Measurements from ENCODE around the gene ASH1L.
"Not testable (repeated sequence)": the region's sequence is repeated elsewhere in the genome, so short reads cannot be mapped to it uniquely, and the experiment has no call there.

The ASH1L gene

DNA sequence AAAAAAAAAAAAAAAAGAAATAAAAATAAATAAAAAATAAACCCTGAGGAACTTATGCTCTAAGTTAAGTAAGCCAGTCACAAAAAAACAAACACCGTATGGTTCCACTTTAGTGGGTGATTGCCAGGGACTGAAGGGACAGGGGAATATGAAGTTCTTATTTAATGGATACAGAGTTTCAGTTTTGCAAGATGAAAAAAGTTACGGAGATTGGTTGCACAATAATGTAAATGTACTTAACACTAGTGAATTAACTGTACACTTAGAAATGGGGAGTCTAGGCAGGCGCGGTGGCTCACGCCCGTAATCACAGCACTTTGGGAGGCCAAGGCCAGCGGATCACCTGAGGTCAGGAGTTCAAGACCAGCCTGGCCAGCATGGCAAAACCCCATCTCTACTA is 111.4 kb downstream of the ASH1L start:
- DNase-seq (ENCODE audit: low read depth, low spot score): no peak

DNA sequence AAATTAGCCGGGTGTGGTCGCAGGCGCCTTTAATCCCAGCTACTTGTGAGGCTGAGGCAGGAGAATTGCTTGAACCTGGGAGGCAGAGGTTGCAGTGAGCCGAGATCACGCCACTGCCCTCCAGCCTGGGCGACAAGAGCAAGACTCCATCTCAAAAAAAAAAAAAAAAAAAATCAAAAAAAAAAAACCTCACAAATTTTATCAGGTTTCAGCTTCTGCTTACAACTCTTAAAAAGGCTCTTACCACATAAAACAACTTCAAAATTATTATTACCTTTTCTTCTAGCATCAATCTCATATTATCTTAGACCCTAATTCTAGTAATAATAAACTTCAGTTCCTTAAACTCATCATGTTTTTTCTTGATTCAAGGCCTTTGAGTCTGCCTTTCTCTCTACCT is 120.2 kb downstream of the ASH1L start:
- DNase-seq (ENCODE audit: low read depth, low spot score): not testable (repeated sequence)

DNA sequence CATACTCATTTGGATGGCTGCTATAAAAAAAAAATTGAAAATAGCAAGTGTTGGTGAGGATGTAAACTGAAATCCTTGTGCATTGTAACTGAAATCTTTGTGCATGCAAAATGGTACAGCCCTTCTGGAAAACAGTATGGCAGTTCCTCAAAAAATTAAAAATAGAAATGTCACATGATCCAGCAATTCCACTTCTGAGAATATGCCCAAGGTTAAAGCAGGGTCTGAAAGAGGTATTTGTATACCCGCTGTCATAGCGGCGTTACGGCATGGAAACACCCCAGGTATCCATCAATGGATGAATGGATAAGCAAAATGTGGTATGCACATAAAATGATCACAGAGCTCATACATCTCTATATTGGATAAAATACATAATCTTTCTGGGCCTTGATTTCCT is 125.2 kb downstream of the ASH1L start:
- no peak for DNase-seq (ENCODE audit: low read depth, low spot score)

DNA sequence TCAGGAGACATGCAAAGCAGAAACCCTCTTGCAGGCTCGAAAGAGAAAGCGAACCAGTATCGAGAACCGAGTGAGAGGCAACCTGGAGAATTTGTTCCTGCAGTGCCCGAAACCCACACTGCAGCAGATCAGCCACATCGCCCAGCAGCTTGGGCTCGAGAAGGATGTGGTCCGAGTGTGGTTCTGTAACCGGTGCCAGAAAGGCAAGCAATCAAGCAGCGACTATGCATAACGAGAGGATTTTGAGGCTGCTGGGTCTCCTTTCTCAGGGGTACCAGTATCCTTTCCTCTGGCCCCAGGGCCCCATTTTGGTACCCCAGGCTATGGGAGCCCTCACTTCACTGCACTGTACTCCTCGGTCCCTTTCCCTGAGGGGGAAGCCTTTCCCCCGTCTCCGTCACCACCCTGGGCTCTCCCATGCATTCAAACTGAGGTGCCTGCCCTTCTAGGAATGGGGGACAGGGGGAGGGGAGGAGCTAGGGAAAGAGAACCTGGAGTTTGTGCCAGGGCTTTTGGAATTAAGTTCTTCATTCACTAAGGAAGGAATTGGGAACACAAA is 128.7 kb downstream of the ASH1L start:
- DNase-seq (ENCODE audit: low read depth, low spot score): not testable (repeated sequence)

DNA sequence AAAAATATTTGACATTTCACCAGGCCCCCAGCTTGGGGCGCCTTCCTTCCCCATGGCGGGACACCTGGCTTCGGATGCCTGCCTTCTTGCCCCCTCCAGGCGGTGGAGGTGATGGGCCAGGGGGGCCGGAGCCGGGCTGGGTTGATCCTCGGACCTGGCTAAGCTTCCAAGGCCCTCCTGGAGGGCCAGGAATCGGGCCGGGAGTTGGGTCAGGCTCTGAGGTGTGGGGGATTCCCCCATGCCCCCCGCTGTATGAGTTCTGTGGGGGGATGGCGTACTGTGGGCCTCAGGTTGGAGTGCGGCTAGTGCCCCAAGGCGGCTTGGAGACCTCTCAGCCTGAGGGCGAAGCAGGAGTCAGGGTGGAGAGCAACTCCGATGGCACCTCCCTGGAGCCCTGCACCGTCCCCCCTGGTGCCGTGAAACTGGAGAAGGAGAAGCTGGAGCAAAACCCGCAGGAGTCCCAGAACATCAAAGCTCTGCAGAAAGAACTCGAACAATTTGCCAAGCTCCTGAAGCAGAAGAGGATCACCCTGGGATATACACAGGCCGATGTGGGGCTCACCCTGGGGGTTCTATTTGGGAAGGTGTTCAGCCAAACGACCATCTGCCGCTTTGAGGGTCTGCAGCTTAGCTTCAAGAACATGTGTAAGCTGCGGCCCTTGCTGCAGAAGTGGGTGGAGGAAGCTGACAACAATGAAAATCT is 129.3 kb downstream of the ASH1L start:
- DNase-seq (ENCODE audit: low read depth, low spot score): not testable (repeated sequence)

DNA sequence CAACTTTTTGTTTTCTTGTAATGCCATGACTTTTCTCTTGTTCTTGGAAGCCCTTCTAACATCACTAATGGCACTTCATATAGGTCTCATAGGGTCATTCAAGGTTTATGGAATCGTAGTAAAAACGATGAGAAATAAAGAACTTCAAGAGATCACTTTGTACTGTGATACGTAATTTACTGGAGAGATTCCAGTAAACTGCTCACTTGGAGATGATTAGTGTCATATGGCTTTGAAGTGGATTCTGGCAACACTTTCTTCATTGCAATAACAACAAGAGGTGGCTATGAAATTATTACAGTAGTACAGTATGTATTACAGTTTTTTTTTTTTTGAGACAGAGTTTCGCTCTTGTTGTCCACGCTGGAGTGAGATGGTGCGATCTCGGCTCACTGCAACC is 138.5 kb downstream of the ASH1L start:
- no peak for DNase-seq (ENCODE audit: low read depth, low spot score)

DNA sequence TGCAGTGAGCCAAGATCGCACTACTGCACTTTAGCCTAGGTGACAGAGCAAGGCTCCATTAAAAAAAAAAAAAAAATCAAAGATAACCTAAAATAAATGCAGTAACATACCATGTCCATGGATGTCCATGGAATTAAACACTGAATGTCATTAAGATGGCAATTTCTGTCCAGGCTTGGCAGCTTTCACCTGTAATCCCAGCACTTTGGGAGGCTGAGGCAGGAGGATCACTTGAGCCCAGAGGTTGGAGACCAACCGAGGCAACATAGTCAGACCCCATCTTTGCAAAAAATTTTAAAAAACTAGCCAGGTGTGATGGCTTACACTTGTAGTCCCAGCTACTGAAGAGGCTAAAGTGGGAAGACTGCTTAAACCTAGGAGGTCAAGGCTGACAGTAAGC is 141.8 kb downstream of the ASH1L start:
- no peak for DNase-seq (ENCODE audit: low read depth, low spot score)

DNA sequence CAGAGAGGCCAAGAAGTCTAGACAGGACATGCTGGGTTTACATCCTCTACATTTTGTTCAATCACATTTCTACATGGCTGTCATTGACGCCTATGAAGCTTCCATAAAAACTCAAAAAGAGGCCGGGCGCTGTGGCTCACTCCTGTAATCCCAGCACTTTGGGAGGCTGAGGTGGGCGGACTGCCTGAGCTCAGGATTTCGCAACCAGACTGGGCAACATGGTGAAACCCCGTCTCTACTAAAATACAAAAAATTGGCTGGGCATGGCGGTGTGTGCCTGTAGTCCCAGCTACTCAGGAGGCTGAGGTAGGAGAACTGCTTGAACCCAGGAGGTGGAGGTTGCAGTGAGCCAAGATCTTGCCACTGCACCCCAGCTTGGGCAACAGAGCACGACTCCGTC is 150.8 kb downstream of the ASH1L start:
- not testable (repeated sequence) for DNase-seq (ENCODE audit: low read depth, low spot score)

DNA sequence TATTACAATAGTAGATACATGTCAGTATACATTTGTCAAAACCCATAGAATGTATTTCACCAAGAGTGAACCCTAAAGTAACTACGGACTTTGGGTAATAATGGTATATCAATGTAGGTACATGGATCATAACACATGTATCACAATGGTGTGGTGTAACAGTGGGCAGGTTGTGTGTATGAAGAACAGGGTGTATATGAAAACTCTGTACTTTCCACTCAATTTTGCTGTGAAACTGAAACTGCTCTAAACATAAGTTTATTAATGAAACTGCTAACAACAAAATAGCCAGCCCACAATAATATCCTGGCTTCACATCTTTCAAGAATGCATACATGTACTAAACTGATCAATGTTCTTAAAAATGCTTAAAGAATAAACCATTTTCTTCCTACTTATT is 151.7 kb downstream of the ASH1L start:
- no peak for DNase-seq (ENCODE audit: low read depth, low spot score)

DNA sequence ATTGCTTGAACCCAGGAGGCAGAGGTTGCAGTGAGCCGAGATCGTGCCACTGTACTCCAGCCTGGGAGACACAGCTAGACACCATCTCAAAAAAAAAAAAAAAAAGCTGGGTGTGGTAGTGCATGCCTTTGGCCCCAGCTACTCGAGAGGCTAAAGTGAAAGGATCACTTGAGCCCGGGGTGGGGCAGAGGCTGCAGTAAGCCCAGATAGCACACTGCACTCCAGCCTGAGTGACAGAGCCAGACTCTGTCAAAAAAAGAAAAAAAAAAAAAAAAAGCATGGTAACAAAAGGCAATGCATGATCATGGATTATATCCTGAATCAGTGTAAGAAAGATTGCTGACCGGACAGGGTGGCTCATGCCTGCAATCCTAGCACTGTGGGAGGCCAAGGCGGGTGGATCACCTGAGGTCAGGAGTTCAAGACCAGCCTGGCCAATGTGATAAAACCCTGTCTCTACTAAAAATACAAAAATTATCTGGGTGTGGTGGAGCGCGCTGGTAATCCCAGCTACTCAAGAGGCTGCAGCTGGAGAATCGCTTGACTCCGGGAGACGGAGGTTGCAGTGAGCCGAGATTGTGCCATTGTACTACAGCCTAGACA is 165.6 kb downstream of the ASH1L start:
- DNase-seq (ENCODE audit: low read depth, low spot score): no peak

DNA sequence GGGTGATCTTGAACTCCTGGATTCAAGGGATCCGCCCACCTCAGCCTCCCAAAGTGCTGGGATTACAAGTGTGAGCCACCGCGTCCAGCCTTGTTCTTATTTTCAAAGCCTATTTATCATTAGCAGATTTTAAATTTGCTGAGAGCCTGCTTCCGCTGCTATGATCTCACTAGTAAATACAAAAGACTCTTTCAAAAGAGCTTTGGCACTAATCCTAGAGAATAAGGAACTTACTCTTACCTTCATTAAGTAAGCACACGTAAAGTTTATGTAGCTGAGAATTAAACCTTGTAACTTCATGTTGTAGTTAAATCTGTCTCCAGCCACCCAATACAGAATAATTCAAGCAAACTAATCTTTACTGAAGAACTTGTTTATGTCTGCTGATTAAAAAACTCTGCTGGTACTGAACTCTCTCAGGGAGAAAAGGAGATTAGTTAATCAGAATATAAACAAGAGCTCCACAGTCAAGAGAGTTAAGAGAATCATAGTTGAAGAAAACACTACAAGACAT is 169.6 kb downstream of the ASH1L start:
- DNase-seq (ENCODE audit: low read depth, low spot score): no peak

DNA sequence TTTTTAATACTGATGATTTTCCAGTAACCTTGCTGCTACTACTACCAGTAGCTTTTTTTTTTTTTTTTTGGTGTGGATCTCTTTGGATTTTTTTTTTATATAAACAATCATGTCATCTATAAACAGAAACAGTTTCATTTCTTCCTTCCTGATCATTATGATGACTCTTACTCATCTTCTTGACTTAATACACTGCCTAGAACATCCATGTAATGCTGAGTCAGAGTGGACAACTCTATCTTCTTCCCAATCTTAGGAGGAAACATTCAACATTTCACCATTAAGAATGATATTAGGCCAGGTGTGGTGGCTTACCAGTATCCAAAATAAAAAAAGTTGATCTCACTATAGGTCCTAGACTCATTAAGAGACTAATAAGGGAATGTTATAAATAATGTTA is 172.8 kb downstream of the ASH1L start:
- no peak for DNase-seq (ENCODE audit: low read depth, low spot score)

DNA sequence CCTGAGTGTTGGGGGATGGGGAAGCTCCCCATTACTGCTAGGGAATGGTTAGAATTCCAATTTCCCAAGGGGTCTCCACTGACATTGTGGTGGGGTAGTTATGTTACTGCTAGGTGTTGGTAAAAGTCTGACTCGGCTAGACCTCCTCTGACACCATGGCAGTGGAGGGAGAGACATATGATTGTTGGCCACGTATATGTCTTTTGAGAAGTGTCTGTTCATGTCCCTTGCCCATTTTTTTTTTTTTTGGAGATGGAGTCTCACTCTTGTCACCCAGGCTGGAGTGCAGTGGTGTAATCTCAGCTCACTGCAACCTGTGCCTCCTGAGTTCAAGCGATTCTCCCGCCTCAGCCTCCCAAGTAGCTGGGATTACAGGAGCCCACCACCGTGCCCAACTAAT is 176.8 kb downstream of the ASH1L start:
- DNase-seq (ENCODE audit: low read depth, low spot score): not testable (repeated sequence)

DNA sequence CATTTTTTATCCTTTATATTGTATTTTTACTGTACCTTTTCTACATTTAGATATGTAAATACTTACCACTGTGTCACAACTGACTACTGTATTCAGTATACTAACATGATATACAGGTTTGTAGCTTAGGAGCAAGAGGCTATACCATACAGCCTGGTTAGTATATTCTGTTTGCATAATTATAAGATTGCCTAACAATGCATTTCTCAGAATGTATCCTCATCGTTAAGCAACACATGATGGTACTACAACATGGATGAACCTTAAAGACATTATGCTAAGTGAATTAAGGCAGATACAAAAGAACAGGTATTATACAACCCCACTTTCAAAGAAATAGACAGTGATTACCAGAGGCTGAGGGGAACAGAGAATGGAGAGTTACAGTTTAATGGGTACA is 179.2 kb downstream of the ASH1L start:
- DNase-seq (ENCODE audit: low read depth, low spot score): no peak

DNA sequence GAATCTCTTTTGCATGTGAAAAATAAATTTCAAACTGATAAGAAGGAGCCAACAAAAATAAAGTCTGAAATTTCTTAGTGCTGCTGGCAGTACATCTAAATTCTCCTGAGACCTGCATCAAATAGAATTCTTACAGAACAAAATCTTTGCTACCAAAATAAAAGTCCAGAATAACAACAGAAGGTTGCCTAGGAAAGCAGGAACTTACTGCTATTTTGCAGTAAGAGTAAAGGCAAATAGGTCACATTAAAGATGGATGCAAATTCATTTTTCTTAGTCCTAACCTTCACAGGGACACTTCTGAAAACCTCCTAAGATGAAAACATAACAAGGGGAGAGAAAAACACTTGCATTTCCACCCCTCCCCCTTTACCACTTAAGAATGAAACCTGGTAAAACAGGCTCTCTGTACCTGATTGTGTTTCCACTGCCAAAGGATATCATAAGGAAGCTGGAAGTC is 182.9 kb downstream of the ASH1L start:
- DNase-seq (ENCODE audit: low read depth, low spot score): peak; percentile 57

DNA sequence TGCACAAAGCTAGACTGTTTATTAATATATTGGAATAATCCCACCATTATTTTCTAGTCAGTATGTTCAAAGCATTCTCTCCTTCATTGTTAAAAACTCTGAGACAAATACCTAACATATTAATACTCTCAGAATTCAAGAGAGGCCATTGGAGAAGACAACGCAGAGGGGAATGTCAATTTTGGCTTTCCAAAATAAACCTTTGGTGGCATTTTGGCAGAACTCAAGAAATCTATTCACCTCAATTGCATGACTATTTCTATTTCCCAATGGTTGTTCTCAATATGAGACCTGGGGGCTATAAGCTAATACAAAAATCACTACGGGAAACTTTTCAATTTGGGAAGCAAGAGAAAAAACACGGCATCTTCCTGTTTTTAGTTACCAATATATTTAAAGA is 183.4 kb downstream of the ASH1L start:
- no peak for DNase-seq (ENCODE audit: low read depth, low spot score)

DNA sequence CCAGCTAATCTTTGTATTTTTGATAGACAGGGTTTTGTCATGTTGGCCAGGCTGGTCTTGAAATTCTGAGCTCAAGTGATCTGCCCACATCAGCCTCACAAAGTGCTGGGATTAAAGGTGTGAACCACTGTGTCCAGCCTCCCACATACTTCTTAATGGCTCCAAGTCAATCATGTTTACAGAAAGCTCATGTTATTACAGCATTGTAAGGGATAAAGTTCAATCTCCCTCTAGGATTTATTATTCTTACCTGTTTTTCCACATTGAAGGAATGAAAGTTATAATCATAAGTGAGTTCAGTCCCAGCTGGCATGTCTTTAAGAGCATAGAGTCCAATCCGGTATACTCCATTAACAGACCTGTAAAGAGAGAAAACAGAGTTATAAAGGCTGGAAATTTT is 202.6 kb downstream of the ASH1L start:
- DNase-seq (ENCODE audit: low read depth, low spot score): no peak

DNA sequence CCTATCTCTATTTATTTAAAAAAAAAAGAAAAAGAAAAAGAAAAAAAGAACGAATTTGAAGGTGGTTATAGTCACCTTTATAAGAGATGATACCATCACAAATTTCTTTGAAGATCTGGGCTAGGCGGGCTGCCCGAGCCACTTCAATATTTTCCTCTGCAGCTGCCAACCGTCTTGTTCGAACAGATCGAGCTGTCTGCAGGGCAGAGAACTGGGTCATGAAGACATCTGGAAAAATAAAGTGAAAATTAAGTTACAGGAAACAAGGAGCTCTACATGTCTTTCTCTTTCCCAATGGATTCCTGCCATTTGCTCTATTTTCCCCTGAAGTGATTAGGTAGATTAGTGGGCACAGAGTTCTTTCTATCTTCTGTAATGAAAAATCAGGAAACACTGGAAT is 210.0 kb downstream of the ASH1L start:
- no peak for DNase-seq (ENCODE audit: low read depth, low spot score)

DNA sequence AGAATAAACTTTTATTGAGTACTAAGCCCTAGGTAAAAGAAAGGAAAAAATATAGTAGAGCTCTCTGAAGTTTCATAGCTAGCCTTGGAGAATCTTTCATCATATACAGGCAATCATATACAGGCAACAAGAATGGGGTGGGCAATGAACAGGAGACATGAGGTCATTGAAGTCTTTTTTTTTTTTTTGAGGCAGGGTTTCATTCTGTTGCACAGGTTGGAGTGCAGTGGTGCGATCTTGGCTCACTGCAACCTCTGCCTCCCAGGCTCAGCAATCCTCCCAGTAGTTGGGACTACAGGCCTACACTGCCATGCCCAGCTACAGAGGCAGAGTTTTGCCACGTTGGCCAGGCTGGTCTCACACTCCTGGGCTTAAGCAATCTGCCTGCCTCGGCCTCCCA is 219.8 kb downstream of the ASH1L start:
- DNase-seq (ENCODE audit: low read depth, low spot score): no peak

DNA sequence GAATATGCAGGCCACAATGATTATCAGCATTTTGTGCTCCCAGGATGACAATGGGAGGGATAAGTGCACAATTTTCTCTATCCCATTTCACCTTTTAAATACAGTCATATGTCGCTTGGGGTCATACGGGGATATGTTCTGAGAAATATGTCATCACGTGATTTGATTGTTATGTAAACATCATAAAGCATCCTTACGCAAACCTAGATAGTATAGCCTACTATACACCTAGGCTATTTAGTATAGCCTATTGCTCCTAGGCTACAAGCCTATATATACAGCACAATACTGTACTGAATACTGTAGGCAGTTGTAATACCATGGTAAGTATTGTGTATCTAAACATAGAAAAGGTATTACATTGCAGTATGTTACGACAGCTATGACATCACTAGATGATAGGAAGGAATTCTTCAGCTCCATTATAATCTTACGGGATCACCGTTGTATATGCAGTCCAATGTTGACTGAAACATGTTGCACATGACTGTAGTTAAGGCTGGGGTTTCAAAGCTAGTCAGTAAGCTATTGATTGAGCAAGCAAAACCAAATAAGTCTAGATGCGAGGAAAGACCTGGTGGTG is 223.0 kb downstream of the ASH1L start:
- no peak for DNase-seq (ENCODE audit: low read depth, low spot score)

DNA sequence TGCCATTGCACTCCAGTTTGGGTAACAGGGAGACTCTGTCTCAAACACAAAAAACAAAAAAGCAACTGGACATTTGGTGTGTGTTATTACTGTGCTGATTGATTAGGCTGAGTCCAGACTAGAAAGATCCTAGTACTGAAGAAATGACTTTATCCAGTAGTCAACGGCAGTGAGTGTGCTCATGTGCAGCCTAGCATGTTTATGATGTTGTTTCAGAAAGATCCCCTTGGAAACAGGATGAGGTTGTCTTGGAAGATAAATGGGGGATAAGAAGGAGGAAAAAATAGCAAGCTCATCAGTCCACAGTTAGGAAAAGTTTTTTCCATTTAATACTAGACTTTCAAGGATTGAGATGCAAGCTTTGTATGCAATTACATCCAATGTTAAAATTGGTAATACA is 227.6 kb downstream of the ASH1L start:
- DNase-seq (ENCODE audit: low read depth, low spot score): no peak

DNA sequence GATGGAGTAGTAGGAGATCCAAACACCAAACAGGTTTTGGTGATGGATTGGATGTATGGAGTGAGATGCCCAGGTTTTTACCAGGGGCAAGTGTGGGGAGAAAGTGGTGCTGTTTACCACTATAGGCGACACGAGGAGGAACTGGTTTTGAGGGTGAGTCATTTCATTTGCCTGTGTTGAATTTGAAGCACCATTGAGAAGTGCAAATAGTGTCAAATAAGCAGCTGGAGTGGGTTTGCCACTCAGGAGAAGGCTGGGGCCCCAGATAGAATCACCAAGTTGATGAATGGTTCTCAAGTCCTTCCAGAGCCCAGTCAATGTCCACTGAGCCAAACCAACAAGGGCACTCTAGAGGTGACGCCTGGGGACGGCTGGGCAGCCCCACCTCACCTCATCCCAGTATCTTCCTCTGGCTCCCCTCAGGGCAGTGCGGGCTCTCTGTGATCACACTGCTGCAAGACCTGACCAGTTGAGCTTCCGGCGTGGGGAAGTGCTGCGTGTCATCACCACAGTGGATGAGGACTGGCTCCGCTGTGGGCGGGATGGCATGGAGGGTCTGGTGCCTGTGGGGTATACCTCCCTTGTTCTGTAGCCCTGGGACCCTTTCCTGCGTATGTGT is 232.5 kb downstream of the ASH1L start:
- DNase-seq (ENCODE audit: low read depth, low spot score): no peak
